ENCODE data around the gene WBP2NL. TPM values are rescaled to one million over a fixed set of nuclear protein-coding genes. Genes with fewer than 3 reads are reported as not detected.

The WBP2NL gene
- total RNA-seq, 4 donors from 2014 or later = 1.1 to 1.5 (median 1.3) TPM

GRCh38 chr22:42068291-42068690 lies 69.7 kb downstream of the WBP2NL start:
- no peak for TF ChIP-seq CTCF (IDR thresholded peaks at IDR 0.05; ENCODE audit: low read depth)

- no peak for TF ChIP-seq CTCF (IDR thresholded peaks at IDR 0.05; ENCODE audit: low read depth)
These were observed 71.4 kb downstream of the WBP2NL start for GRCh38 chr22:42069801-42070516.

GRCh38 chr22:42070517-42071422 lies 72.2 kb downstream of the WBP2NL start, which contains the start of gene NAGA:
Gene NAGA (minus strand): TSS chr22:42070812. CDS start chr22:42070297, 515 bp downstream.
- TF ChIP-seq CTCF (IDR thresholded peaks at IDR 0.05; ENCODE audit: low read depth) = no peak

GRCh38 chr22:42072606-42073330 lies 74.2 kb downstream of the WBP2NL start:
- TF ChIP-seq CTCF (IDR thresholded peaks at IDR 0.05; ENCODE audit: low read depth) = no peak

GRCh38 chr22:42073621-42074041 lies 75.0 kb downstream of the WBP2NL start:
- TF ChIP-seq CTCF (IDR thresholded peaks at IDR 0.05; ENCODE audit: low read depth) = no peak

- TF ChIP-seq CTCF (IDR thresholded peaks at IDR 0.05; ENCODE audit: low read depth) = no peak
These were observed 75.7 kb downstream of the WBP2NL start, which contains the start of gene PHETA2 for GRCh38 chr22:42074132-42074811. Gene PHETA2 (plus strand): TSS chr22:42074248. CDS start chr22:42077294, 3,046 bp downstream.

Data from subcutaneous adipose tissue (tissue), 4 donors.